Kidney (tissue), 14 donors: Measurements from ENCODE around the gene VAC14. TPM values are rescaled to one million over a fixed set of nuclear protein-coding genes. Genes with fewer than 3 reads are reported as not detected.

Experiments used
- DNase-seq, 5 donors: peaks; one replicate each; pipeline ENCODE4 v3.0.0-alpha.2; 2013 to 2020
- FAIRE-seq: peaks from 2 replicates; lab custom pipeline; 2012; peaks lifted over from hg19 to GRCh38; lab: Jason Lieb, UNC
- H3K27ac ChIP-seq, 2 donors: one replicate each; pipeline ENCODE4 v1.7.0; 2013; ENCODE audit warnings: low read depth in 2 of 2, low read length in 2 of 2, inconsistent platforms in 1 of 2
- H3K27me3 ChIP-seq: one replicate; pipeline ENCODE4 v1.7.1; 2013; ENCODE audit warnings: low read length, inconsistent platforms; ENCODE audit not compliant: control insufficient read depth, insufficient read depth
- H3K36me3 ChIP-seq, 3 donors: one replicate each; pipeline versions ENCODE4 v1.7.0 to v1.7.1; 2013; ENCODE audit warnings: low read length in 3 of 3, control low read depth in 1 of 3, inconsistent platforms in 1 of 3; ENCODE audit not compliant: insufficient read depth in 3 of 3, control insufficient read depth in 2 of 3
- H3K4me1 ChIP-seq, 3 donors: one replicate each; pipeline versions ENCODE4 v1.7.0 to v1.7.1; 2013; ENCODE audit warnings: low read length in 3 of 3, inconsistent platforms in 1 of 3, low read depth in 1 of 3; ENCODE audit not compliant: control insufficient read depth in 2 of 3, insufficient read depth in 2 of 3
- H3K4me3 ChIP-seq, 3 donors: one replicate each; pipeline versions ENCODE4 v1.7.0 to v1.8.1; 2013; ENCODE audit warnings: low read length in 3 of 3, control low read depth in 1 of 3, inconsistent platforms in 1 of 3
- H3K9ac ChIP-seq, 3 donors: one replicate each; pipeline versions ENCODE4 v1.7.0 to v1.7.1; 2013; ENCODE audit warnings: low read length in 3 of 3, control low read depth in 1 of 3, inconsistent platforms in 1 of 3
- H3K9me3 ChIP-seq, 3 donors: one replicate each; pipeline versions ENCODE4 v1.7.0 to v1.7.1; 2013; ENCODE audit warnings: low read length in 3 of 3, control low read depth in 1 of 3, inconsistent platforms in 1 of 3; ENCODE audit not compliant: control insufficient read depth in 2 of 3, insufficient read depth in 1 of 3
- intact Hi-C: fragments of 100-400 bp; cut with DNase I; formaldehyde crosslinking; loops from one replicate; pipeline ENCODE4 v1.11.1; 2022
- polyA plus RNA-seq: library from polyadenylated mRNA; stranded (reverse); fragments of 350-450 nt; fragmentation: Illumina TruSeq; extraction: RNeasy Lipid Tissue Mini Kit (QIAGEN cat#74804); gene quantifications from one replicate; pipeline ENCODE4 v1.2.3, GENCODE V29; 2014; ENCODE audit warnings: low read depth, low replicate concordance; ENCODE audit not compliant: insufficient read depth
- total RNA-seq: library from RNA; stranded (reverse); fragmentation: NEBNext Ultra II Directional; extraction: Animal tissue kit (Norgen Biotek cat#: 25700); gene quantifications from one replicate; pipeline ENCODE4 v1.2.1, GENCODE V29; 2021
- TF ChIP-seq, protein P1 (sequence below): IDR thresholded peaks from 3 replicates; pipeline ENCODE4 v1.5.1; 2012; ENCODE audit warnings: mild to moderate bottlenecking, moderate library complexity, borderline replicate concordance; ENCODE audit not compliant: insufficient read depth; ENCODE audit errors: extremely low read depth
- donor health status: control.
- donor health status: control.
- donor health status: control.
- donor health status: control.
- donor health status: control.
- donor health status: DM: yes; HTN: yes; CAD: no.
- donor health status: Normal renal cell carcinoma (clear cell type).

The VAC14 gene
- total and polyA plus RNA-seq, 2 donors from 2014 or later: 36.8 to 41.9 TPM

- Histone ChIP-seq H3K27ac (peak overlapping the region; percentile 5 to 36), H3K9ac (peak overlapping the region in 1 of 3 donors; percentile 63), H3K4me3 (peak overlapping the region in 1 of 3 donors; percentile 67), H3K27me3 (no peaks in the 10 kb centered on the region), H3K36me3 (peaks cover 0 to 2% (median 1%) of the 10 kb centered on the region in 3 donors), H3K9me3 (no peaks in the 10 kb centered on the region), H3K4me1 (peaks cover 0 to 53% (median 3%) of the 10 kb centered on the region in 3 donors)
- FAIRE-seq (no peak), DNase-seq (peak in 1 of 5 donors; percentile 64)
- TF ChIP-seq, protein P1, sequence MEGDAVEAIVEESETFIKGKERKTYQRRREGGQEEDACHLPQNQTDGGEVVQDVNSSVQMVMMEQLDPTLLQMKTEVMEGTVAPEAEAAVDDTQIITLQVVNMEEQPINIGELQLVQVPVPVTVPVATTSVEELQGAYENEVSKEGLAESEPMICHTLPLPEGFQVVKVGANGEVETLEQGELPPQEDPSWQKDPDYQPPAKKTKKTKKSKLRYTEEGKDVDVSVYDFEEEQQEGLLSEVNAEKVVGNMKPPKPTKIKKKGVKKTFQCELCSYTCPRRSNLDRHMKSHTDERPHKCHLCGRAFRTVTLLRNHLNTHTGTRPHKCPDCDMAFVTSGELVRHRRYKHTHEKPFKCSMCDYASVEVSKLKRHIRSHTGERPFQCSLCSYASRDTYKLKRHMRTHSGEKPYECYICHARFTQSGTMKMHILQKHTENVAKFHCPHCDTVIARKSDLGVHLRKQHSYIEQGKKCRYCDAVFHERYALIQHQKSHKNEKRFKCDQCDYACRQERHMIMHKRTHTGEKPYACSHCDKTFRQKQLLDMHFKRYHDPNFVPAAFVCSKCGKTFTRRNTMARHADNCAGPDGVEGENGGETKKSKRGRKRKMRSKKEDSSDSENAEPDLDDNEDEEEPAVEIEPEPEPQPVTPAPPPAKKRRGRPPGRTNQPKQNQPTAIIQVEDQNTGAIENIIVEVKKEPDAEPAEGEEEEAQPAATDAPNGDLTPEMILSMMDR: no peak
- intact Hi-C loops: no loop called here
These were observed 117.6 kb downstream of the VAC14 start for GRCh38 chr16:70683146-70683944.

DNA sequence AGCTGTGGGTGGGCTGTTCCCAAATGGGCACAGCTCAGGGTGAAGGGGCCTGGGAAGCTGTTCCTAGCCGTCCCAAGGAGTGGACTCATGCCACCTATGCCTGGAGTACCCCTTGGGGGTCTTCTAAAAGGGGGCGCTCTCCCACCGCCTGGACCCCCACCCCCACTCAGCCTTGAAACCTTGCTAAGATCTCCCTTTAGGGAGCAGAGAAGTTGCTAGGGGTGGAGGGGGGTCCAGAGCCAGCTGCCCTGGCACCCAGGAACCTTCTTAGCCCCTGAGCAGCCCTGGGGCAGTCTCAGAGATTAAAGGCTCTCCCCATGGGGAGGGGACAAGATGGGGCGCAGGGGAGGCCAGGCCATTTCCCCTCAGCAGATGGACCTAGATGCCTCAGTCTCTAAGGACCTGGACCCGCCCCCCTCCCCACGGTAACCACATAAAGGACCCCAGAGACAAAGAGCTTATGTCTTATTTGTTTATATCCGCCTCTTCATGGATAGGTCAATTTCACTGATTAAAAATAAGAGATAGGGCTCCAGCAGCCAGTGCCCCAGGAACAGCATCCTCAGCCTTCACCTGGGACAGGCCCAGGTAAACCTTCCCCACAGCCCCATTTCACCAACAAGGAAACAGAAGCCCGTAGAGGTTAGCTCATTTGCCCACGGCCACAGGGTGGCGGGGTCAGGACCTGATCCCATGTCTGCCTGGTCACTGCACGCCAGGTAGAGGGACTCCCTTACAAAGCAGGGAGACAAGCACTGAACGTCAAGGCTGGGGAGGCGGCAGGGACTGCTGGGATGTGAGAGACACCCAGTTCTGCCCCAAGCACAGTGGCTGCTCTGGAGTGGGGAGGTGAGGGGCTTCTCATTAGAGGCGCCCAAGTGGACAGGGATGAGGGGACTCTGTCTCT is 118.5 kb downstream of the VAC14 start:
- FAIRE-seq: no peak
- Histone ChIP-seq H3K9me3 (no peaks in the 10 kb centered on the region), H3K4me3 (no peak overlapping the region), H3K4me1 (peaks cover 0 to 44% (median 3%) of the 10 kb centered on the region in 3 donors), H3K9ac (peak overlapping the region in 1 of 3 donors; percentile 63), H3K27ac (peak overlapping the region in 1 of 2 donors; percentile 17), H3K27me3 (no peaks in the 10 kb centered on the region), H3K36me3 (peaks cover 0 to 4% (median 2%) of the 10 kb centered on the region in 3 donors)
- intact Hi-C loops: no loop called here
- TF ChIP-seq, protein P1: no peak
- peak in 1 of 5 donors; percentile 53 for DNase-seq

DNA sequence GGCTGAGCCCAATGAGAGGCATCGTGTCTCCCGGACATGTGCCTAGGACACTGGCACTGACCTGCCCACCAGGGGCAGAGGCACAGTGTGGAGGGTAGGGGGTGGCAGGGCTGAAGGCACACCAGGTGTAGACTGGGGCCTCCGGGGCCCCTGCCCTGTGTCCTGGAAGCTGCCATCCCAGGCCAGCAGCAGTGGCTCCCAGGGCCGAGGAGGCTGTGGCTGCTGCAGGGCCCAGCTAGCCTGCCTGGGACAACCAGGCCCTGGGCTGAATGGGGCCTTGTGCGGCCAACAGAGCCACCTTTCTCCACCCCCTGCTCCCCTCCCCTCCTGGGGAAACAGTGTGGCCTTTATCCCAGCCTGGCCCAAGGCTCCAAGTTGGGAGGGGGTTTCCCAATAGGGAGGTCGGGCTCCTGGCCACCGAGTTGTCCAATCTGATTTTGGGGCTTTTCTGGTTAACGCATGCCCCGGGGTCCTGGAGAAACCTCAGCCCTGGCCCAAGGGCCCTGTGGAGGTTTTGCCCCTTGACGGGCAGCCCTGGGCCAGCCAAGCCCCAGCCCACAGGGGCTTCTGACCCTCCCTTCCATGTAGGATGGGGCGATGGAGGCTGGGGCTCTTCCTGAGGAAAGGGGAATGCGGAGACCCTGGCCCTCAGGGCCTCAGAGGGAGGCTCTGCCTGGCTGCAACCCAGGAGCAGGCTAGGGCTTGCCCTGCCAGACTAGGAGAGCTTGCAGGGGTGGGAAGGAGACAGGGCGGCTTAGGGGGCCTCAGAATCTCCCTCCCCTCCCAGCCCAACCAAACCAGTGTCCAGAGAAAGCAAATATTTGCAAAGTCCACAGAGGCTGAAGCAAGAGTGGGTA is 119.3 kb downstream of the VAC14 start:
- FAIRE-seq: no peak
- H3K4me3 ChIP-seq: no peak overlapping the region
- H3K4me1 ChIP-seq: peaks cover 0 to 37% (median 3%) of the 10 kb centered on the region in 3 donors

More for the DNA sequence above, 119.3 kb downstream of the VAC14 start:
- H3K27ac ChIP-seq: peak overlapping the region in 1 of 2 donors; percentile 47
- H3K9ac ChIP-seq: peak overlapping the region in 2 of 3 donors; percentile 7 to 32
- intact Hi-C loops: no loop called here
- H3K27me3 ChIP-seq: no peaks in the 10 kb centered on the region
- no peaks in the 10 kb centered on the region for H3K9me3 ChIP-seq
- H3K36me3 ChIP-seq: peaks cover 0 to 9% (median 2%) of the 10 kb centered on the region in 3 donors
- TF ChIP-seq, protein P1: no peak
- DNase-seq: peak in 1 of 5 donors; percentile 79
